Measurements from ENCODE around the gene BTBD1. TPM values are rescaled to one million over a fixed set of nuclear protein-coding genes. Genes with fewer than 3 reads are reported as not detected.
A peak's percentile ranks its signal among the peaks of the same experiment; 100 is the strongest.
"Not testable (repeated sequence)": the region's sequence is repeated elsewhere in the genome, so short reads cannot be mapped to it uniquely, and the experiment has no call there.

The BTBD1 gene
- total RNA-seq, 1 donor from 2014 or later: 62.7 TPM

GRCh38 chr15:83106994-83107840, 40.2 kb upstream of the BTBD1 start, which contains the start of gene TM6SF1:
Gene TM6SF1, plus strand, starts transcription at chr15:83107645. Its CDS starts 36 bp downstream, at chr15:83107681.
- peaks cover 39% of the 10 kb centered on the region for H3K4me1 Mint-ChIP-seq
- H3K27me3 Mint-ChIP-seq: peaks cover 25% of the 10 kb centered on the region
- H3K9me3 Mint-ChIP-seq: peaks cover 5% of the 10 kb centered on the region
- intact Hi-C loops (cut with micrococcal nuclease): loop anchor here (5.0 kb wide), 2 partner anchors 40 to 95 kb away; partner anchors contain the start of genes BTBD1 and C15orf40
- peak within 1 kb of the TSS; percentile 89 for H3K4me3 Mint-ChIP-seq
- peak; percentile 86 for DNase-seq
- peak within 1 kb of the TSS; percentile 54 for H3K27ac Mint-ChIP-seq
- peaks cover 8% of the 10 kb centered on the region for H3K36me3 Mint-ChIP-seq (ENCODE audit: low read depth)

DNA sequence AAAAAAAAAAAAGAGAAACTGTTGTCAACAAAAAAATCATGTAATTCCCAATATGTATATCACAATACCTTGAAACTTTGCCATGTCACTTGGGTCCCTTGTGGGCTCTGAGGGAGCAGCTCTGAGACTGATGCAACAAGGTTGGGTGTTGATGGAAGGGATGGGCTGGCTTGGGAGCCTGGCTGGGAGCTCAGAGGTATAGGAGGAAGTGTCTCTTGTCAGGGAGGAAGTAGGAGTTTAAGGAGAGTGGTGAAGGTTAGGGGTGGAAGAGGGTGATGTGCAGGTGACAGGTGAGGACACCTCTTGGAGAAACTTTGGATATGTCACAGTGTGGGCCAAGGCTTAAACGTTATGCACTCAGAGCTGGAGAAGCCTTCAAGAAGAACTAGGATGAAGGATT, 38.4 kb upstream of the BTBD1 start:
- H3K36me3 Mint-ChIP-seq (ENCODE audit: low read depth): peaks cover 2% of the 10 kb centered on the region
- H3K9me3 Mint-ChIP-seq: no peaks in the 10 kb centered on the region
- no peak for DNase-seq
- peaks cover 30% of the 10 kb centered on the region for H3K4me1 Mint-ChIP-seq
- peaks cover 38% of the 10 kb centered on the region for H3K27me3 Mint-ChIP-seq
- intact Hi-C loops (cut with micrococcal nuclease): loop anchor here (5.0 kb wide), 2 partner anchors 38 to 93 kb away; partner anchors contain the start of genes BTBD1 and C15orf40
- H3K4me3 Mint-ChIP-seq: no peak overlapping the region
- H3K27ac Mint-ChIP-seq: no peak overlapping the region

GRCh38 chr15:83104141-83104540, 37.1 kb upstream of the BTBD1 start:
- H3K9me3 Mint-ChIP-seq: peaks cover 5% of the 10 kb centered on the region
- peaks cover 47% of the 10 kb centered on the region for H3K27me3 Mint-ChIP-seq
- peaks cover 20% of the 10 kb centered on the region for H3K4me1 Mint-ChIP-seq
- intact Hi-C loops (cut with micrococcal nuclease): no loop called here
- no peak for DNase-seq
- no peak overlapping the region for H3K27ac Mint-ChIP-seq
- peaks cover 2% of the 10 kb centered on the region for H3K36me3 Mint-ChIP-seq (ENCODE audit: low read depth)
- H3K4me3 Mint-ChIP-seq: no peak overlapping the region

GRCh38 chr15:83102346-83102745, 35.3 kb upstream of the BTBD1 start:
- Mint-ChIP-seq H3K4me3 (no peak overlapping the region), H3K27me3 (peaks cover 58% of the 10 kb centered on the region), H3K36me3 (ENCODE audit: low read depth) (peaks cover 2% of the 10 kb centered on the region), H3K27ac (no peak overlapping the region), H3K9me3 (peaks cover 13% of the 10 kb centered on the region), H3K4me1 (peaks cover 8% of the 10 kb centered on the region)
- DNase-seq: no peak
- intact Hi-C loops (cut with micrococcal nuclease): no loop called here

DNA sequence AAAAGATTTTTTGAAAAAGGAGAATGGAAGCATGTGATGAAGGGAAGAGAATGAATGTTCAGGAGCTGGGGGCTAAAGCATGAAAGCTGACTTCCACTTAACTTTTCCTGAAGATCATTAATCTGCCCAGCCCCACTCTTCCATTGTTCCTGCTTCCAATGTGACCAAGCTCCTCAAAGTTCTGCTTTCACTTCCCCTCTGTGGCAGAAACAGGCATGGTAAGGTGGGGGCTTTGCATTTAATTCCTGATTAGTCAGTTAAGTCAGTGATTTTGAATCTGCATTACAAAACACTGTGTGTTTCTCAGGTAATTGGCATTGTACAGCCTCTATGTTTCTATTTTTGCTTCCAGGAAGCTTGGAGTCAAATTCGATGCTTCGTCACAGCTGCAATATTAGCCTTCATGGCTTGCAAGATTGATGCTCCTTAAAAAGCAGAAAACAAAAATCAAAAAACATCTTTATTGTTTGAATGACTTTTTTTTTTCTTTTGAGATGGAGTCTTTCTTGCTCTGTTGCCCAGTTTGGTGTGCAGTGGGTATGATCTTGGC, 33.1 kb upstream of the BTBD1 start:
- Mint-ChIP-seq H3K27ac (no peak overlapping the region), H3K36me3 (ENCODE audit: low read depth) (no peaks in the 10 kb centered on the region), H3K4me3 (no peak overlapping the region), H3K9me3 (peaks cover 23% of the 10 kb centered on the region), H3K4me1 (no peaks in the 10 kb centered on the region), H3K27me3 (peaks cover 64% of the 10 kb centered on the region)
- no peak for DNase-seq
- intact Hi-C loops (cut with micrococcal nuclease): no loop called here

GRCh38 chr15:83099290-83099689, 32.2 kb upstream of the BTBD1 start:
- no peaks in the 10 kb centered on the region for H3K4me1 Mint-ChIP-seq
- no peak overlapping the region for H3K4me3 Mint-ChIP-seq
- DNase-seq: no peak
- H3K36me3 Mint-ChIP-seq (ENCODE audit: low read depth): no peaks in the 10 kb centered on the region
- intact Hi-C loops (cut with micrococcal nuclease): no loop called here
- peaks cover 59% of the 10 kb centered on the region for H3K27me3 Mint-ChIP-seq
- peaks cover 23% of the 10 kb centered on the region for H3K9me3 Mint-ChIP-seq
- H3K27ac Mint-ChIP-seq: no peak overlapping the region

- Mint-ChIP-seq H3K36me3 (ENCODE audit: low read depth) (no peaks in the 10 kb centered on the region), H3K4me1 (no peaks in the 10 kb centered on the region), H3K4me3 (no peak overlapping the region), H3K9me3 (peaks cover 23% of the 10 kb centered on the region), H3K27ac (no peak overlapping the region), H3K27me3 (peaks cover 53% of the 10 kb centered on the region)
- DNase-seq: no peak
- intact Hi-C loops (cut with micrococcal nuclease): no loop called here
These were observed 31.0 kb upstream of the BTBD1 start for GRCh38 chr15:83098079-83098478.

- Mint-ChIP-seq H3K9me3 (peaks cover 20% of the 10 kb centered on the region), H3K4me1 (peaks cover 6% of the 10 kb centered on the region), H3K27ac (no peak overlapping the region), H3K4me3 (no peak overlapping the region), H3K36me3 (ENCODE audit: low read depth) (no peaks in the 10 kb centered on the region), H3K27me3 (peaks cover 31% of the 10 kb centered on the region)
- intact Hi-C loops (cut with micrococcal nuclease): no loop called here
- DNase-seq: no peak
These were observed 27.5 kb upstream of the BTBD1 start for GRCh38 chr15:83094583-83094982.

GRCh38 chr15:83092309-83092976, 25.4 kb upstream of the BTBD1 start:
- H3K4me1 Mint-ChIP-seq: peaks cover 8% of the 10 kb centered on the region
- intact Hi-C loops (cut with micrococcal nuclease): no loop called here
- peaks cover 10% of the 10 kb centered on the region for H3K9me3 Mint-ChIP-seq
- peaks cover 31% of the 10 kb centered on the region for H3K27me3 Mint-ChIP-seq
- peak overlapping the region; percentile 38 for H3K27ac Mint-ChIP-seq
- no peak for DNase-seq
- no peaks in the 10 kb centered on the region for H3K36me3 Mint-ChIP-seq (ENCODE audit: low read depth)
- peak overlapping the region; percentile 46 for H3K4me3 Mint-ChIP-seq

DNA sequence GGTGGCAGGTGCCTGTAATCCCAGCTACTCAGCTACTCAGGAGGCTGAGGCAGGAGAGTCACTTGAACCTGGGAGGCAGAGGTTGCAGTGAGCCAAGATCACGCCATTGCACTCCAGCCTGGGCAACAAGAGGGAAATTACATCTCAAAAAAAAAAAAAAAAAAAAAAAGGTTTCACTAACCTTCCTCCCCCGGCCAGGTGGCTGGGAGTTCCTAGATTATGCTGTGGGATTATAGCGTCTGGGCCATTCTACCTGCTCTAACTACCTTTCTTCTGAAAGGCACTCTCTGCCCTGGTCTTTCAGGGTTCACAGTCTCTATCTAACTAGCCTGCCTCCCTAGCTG, 24.9 kb upstream of the BTBD1 start:
- intact Hi-C loops (cut with micrococcal nuclease); H3K36me3 Mint-ChIP-seq (ENCODE audit: low read depth); H3K4me1 Mint-ChIP-seq; DNase-seq; H3K9me3 Mint-ChIP-seq; H3K4me3 Mint-ChIP-seq: not testable (repeated sequence)
- Mint-ChIP-seq H3K27me3 (peaks cover 27% of the 10 kb centered on the region), H3K27ac (peak overlapping the region; percentile 38)

DNA sequence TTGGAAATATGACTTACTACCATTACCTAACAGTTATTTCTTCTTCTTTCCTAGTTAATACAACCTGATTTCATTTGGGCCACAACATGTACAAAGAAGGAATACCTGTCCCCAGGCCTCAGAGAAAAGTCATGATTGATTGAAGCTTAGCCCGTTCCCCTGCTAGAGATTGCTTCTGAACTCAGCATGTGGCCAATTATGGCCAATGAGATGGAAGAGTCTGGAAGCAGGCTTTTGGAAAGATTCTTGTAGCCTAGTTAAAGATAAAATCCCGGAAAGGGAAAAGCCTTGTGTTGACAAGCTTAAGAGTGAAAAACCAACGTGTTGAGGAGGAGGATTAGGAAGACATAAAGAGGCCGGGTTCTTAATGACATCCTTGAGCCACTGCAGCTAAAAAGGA, 23.4 kb upstream of the BTBD1 start:
- no peak for DNase-seq
- no peak overlapping the region for H3K4me3 Mint-ChIP-seq
- H3K36me3 Mint-ChIP-seq (ENCODE audit: low read depth): no peaks in the 10 kb centered on the region
- H3K27me3 Mint-ChIP-seq: peaks cover 22% of the 10 kb centered on the region
- peaks cover 8% of the 10 kb centered on the region for H3K4me1 Mint-ChIP-seq
- H3K27ac Mint-ChIP-seq: no peak overlapping the region
- intact Hi-C loops (cut with micrococcal nuclease): no loop called here
- no peaks in the 10 kb centered on the region for H3K9me3 Mint-ChIP-seq

DNA sequence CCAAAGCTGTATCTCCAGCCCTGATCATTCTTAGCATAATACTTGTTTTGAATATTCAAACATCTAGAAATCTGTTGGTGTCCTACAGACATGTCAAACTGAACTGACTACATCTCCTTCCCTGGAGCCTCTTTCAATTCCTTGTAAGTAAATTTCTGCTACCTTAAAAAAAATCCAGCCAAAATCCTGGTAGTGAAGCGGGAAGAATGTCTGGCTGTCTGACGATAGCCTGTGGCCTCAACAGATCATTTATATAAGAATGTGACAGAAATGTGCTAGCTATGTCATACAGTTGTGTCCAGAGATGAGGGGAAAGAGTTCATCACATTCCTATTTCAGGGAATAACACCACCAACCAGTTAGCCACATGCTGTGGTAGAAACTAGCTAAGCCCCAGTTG, 21.8 kb upstream of the BTBD1 start:
- intact Hi-C loops (cut with micrococcal nuclease): no loop called here
- Mint-ChIP-seq H3K36me3 (ENCODE audit: low read depth) (no peaks in the 10 kb centered on the region), H3K27me3 (peaks cover 28% of the 10 kb centered on the region), H3K27ac (no peak overlapping the region), H3K9me3 (peaks cover 3% of the 10 kb centered on the region), H3K4me3 (no peak overlapping the region), H3K4me1 (peaks cover 8% of the 10 kb centered on the region)
- no peak for DNase-seq

DNA sequence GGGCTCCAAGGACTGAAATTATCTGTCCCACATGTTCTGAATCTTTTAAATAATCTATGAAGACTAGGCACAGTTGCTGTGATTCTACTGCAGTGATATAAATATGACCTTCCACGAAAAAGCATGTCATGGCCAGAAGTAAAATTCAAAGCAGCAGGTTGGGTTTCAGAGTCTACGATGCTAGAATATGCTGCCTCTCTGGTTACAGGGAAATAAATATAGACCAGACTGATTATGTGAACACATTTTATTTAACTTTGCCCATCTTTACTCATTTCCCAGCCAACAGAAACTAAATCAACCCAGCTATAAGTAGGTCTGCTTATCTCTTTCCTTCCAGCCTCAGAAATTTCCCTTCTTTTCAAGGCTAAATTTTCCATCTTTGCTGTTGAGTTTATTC, 20.5 kb upstream of the BTBD1 start:
- H3K36me3 Mint-ChIP-seq (ENCODE audit: low read depth): no peaks in the 10 kb centered on the region
- DNase-seq: no peak
- peaks cover 31% of the 10 kb centered on the region for H3K27me3 Mint-ChIP-seq
- no peak overlapping the region for H3K4me3 Mint-ChIP-seq
- H3K9me3 Mint-ChIP-seq: peaks cover 3% of the 10 kb centered on the region
- H3K27ac Mint-ChIP-seq: no peak overlapping the region
- intact Hi-C loops (cut with micrococcal nuclease): no loop called here
- peaks cover 8% of the 10 kb centered on the region for H3K4me1 Mint-ChIP-seq
